Gastrocnemius medialis (tissue), 4 donors: ENCODE measurements around the gene AKAIN1.

Source experiments
- CTCF ChIP-seq, 5 experiments: fragments of 450-650 bp in 3 of 5; fragments of 200-600 bp in 2 of 5; sonication (generic) in 2 of 5; IDR thresholded peaks in 4 of 5; conservative IDR thresholded peaks in 1 of 5; 1 replicate in 4 of 5; 2 replicates in 1 of 5; pipeline ENCODE4 v1.5.1; 2016 to 2019; ENCODE audit warnings: antibody characterized with exemption in 5 of 5, mild to moderate bottlenecking in 3 of 5, moderate library complexity in 3 of 5
- POLR2A ChIP-seq, 2 donors: fragments of 450-650 bp; IDR thresholded peaks; one replicate each; pipeline ENCODE4 v1.6.1; 2017; ENCODE audit warnings: antibody characterized with exemption in 2 of 2, mild to moderate bottlenecking in 2 of 2, moderate library complexity in 2 of 2

- TF ChIP-seq POLR2A (IDR thresholded peaks at IDR 0.05) (no peak), CTCF (IDR thresholded peaks at IDR 0.05 in 4 of 5, conservative IDR thresholded peaks at IDR 0.05 in 1 of 5) (no peak)
Measured at GRCh38 chr18:5239447-5239846, 42.4 kb upstream of the AKAIN1 start.
